IPS DF 6.9 (cell line): ENCODE data around the gene CDKN2AIPNL.

Experiments used
- DNase-seq: peaks from one replicate; pipeline ENCODE4 v3.0.0-alpha.2; 2013; ENCODE audit warnings: low read depth, low spot score
- H3K27ac ChIP-seq: one replicate; pipeline ENCODE4 v1.5.1; 2013; ENCODE audit warnings: low read length, control low read depth
- H3K27me3 ChIP-seq: 2 replicates; pipeline ENCODE4 v1.6.1; 2013; ENCODE audit warnings: mild to moderate bottlenecking, low read length; ENCODE audit not compliant: control insufficient read depth, insufficient read depth
- H3K36me3 ChIP-seq: 2 replicates; pipeline ENCODE4 v1.6.1; 2013; ENCODE audit warnings: low read length; ENCODE audit not compliant: control insufficient read depth, insufficient read depth
- H3K4me1 ChIP-seq: 2 replicates; pipeline ENCODE4 v1.6.1; 2013; ENCODE audit warnings: low read length; ENCODE audit not compliant: control insufficient read depth, insufficient read depth
- H3K4me3 ChIP-seq: 2 replicates; pipeline ENCODE4 v1.5.1; 2013; ENCODE audit warnings: mild to moderate bottlenecking, low read length
- H3K9me3 ChIP-seq: 2 replicates; pipeline ENCODE4 v1.6.1; 2013; ENCODE audit warnings: low read length, inconsistent platforms; ENCODE audit not compliant: control insufficient read depth, insufficient read depth
- WGBS: extraction: QIAGEN DNeasy Blood & Tissue Kit; methylation state at CpG from one replicate; pipeline ENCODE4 v1.1.7; 2013; ENCODE audit warnings: mixed read lengths, missing lambda C conversion rate; ENCODE audit not compliant: insufficient read length, insufficient coverage; 5-methylcytosine and 5-hydroxymethylcytosine counted together

Gene CDKN2AIPNL, protein sequence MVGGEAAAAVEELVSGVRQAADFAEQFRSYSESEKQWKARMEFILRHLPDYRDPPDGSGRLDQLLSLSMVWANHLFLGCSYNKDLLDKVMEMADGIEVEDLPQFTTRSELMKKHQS

DNA sequence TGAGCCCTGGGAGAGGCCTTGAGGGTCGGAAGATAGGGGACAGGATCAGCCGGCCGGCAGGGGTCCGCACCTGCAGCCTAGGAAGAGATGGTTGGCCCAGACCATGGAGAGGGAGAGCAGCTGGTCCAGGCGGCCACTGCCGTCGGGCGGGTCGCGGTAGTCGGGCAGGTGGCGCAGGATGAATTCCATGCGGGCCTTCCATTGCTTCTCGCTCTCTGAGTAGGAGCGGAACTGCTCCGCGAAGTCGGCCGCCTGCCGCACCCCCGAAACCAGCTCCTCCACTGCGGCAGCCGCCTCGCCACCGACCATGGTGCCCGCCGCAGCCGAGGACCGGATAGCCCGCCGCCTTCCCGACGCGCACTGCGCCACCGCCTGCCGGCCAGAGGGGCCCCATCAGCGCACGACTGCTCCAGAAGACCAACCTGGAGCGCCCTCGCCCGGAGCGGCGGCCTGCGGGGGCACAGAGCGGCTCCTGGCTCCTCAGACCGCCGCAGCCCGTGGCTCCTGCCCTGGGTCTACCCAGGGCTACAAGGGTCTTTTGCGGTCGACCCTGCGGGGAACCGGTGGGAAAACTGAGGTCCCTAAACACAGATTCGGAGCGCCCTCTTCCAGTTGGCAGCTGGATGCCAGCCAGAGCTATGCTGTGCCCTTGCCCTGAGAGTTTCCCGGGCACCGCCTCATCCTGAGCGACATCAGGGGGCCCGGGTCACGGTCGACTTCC, at the start of gene CDKN2AIPNL:
TSS of gene CDKN2AIPNL (minus strand) at position 336 of the 721 bp plus-strand sequence. CDS start at position 309, 27 bp downstream.
- peak; percentile 81 for DNase-seq
- Histone ChIP-seq H3K4me3 (peak within 1 kb of the TSS; percentile 90), H3K27me3 (no peaks in the 10 kb centered on the region), H3K27ac (no peak within 1 kb of the TSS), H3K4me1 (peaks cover 5% of the 10 kb centered on the region; the same call in 1 of the 2 replicates), H3K36me3 (no peaks in the 10 kb centered on the region), H3K9me3 (no peaks in the 10 kb centered on the region)
- WGBS, result no CpG with 5 or more reads among the region's 61 CpGs

DNA sequence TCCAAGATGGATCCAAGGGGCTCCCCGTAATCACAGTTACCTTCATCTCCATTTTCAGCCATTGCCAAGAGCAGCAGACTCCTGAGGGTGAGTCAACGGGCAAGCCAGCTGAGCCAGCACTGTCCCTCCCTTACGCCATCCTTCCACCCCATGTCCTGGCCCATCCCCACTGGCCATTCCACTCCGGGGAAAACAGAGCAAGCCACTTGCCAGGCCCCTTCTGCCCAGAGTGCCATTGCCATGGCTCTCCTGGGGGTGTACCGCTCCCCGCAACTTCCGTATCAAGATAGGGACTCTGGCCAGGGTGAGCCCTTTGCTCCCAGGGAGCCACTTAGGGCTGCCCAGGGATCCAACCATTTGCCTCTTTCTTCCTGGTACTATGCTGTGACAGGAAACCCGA, 48.9 kb upstream of the CDKN2AIPNL start:
- Histone ChIP-seq H3K4me3 (no peak overlapping the region), H3K9me3 (no peaks in the 10 kb centered on the region), H3K27me3 (no peaks in the 10 kb centered on the region), H3K27ac (no peak overlapping the region), H3K4me1 (no peaks in the 10 kb centered on the region), H3K36me3 (no peaks in the 10 kb centered on the region)
- DNase-seq, result no peak
- WGBS, result no CpG with 5 or more reads among the region's 8 CpGs

DNA sequence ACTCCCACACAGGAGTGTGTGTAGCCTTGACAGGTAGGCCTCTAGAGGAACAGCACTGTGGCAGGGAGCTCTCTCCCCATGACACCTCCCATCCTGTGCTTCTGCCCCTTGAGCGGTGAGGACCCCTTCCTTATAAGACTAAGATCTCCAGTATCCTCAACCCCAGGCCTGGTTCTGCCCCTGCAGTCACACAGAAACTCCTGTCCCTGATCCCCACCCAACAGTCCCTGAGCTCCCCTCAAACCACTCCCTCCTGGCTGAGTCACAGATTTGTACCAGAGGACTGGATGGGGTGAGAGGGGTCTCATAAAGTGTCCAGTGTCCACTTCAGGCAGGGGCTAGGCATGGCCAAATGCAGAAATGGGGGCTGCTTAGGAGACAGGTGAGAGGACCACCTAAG, 47.8 kb upstream of the CDKN2AIPNL start:
- Histone ChIP-seq H3K9me3 (no peaks in the 10 kb centered on the region), H3K27ac (no peak overlapping the region), H3K4me1 (no peaks in the 10 kb centered on the region), H3K36me3 (no peaks in the 10 kb centered on the region), H3K27me3 (no peaks in the 10 kb centered on the region), H3K4me3 (no peak overlapping the region)
- DNase-seq, result no peak
- WGBS, result no CpG with 5 or more reads among the region's 1 CpG

DNA sequence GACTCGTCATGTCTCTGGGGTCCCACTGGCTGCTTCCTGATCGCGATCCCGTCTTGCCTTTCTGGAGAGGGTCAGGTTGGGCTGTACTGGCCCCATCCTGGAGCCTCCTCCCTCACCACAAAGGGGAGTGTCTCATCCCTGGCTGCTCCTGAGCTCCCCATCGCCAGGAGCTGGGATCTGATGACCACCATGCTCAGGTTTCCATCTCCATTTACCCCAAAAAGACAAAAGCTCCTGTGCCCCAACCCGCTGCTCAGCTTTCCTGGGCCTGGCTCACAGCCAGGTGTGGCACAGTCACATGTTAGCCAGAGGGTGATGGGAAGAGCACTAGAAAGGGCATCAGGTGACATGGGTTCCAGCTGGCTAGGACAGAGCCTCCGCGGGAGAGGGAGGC, 47.3 kb upstream of the CDKN2AIPNL start:
- Histone ChIP-seq H3K27ac (no peak overlapping the region), H3K36me3 (no peaks in the 10 kb centered on the region), H3K4me1 (no peaks in the 10 kb centered on the region), H3K27me3 (no peaks in the 10 kb centered on the region), H3K4me3 (no peak overlapping the region), H3K9me3 (no peaks in the 10 kb centered on the region)
- no peak for DNase-seq
- no CpG with 5 or more reads among the region's 8 CpGs for WGBS

DNA sequence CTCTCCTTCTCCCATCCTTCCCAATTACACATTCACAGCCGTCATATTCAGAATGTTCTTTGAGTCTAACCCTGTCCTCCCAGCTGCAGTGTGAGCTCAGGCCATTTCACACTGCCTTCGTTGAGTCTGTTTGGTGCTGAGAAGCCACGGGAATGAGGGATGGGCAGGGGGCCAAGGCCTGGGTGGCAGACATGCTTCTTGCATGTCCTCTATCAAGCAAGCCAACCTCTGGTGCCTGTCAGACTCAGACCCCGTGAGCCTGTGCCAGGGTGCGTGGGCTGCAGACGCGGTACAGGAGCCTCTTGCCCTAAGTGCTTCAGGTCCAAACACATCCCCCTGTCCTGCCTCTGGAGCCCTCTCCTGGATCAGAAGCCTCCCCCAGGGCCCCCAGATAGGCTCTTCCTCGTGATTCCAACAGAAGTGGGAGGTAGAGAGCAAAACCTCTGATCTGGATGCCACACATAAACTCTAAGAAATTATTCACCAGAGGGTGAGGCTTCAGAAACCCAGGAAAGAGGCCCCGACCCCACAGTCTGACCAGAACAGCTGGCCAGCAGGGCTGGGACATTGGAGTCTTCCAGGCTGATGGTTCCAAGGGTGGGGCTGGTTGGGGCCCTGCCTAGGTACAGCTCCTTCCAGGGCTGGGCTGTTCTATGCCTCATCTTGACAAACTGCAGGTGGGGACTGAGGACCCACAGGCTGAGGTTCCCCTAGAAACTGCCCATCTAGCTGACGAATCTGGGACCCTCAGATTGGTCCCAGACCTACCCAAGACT, 46.7 kb upstream of the CDKN2AIPNL start:
- no peaks in the 10 kb centered on the region for H3K27me3 ChIP-seq
- H3K27ac ChIP-seq, result no peak overlapping the region
- no peaks in the 10 kb centered on the region for H3K9me3 ChIP-seq
- H3K4me3 ChIP-seq, result no peak overlapping the region
- H3K4me1 ChIP-seq, result no peaks in the 10 kb centered on the region
- no peak for DNase-seq
- no CpG with 5 or more reads among the region's 10 CpGs for WGBS
- H3K36me3 ChIP-seq, result no peaks in the 10 kb centered on the region

- Histone ChIP-seq H3K36me3 (no peaks in the 10 kb centered on the region), H3K27me3 (no peaks in the 10 kb centered on the region), H3K4me3 (no peak overlapping the region), H3K4me1 (no peaks in the 10 kb centered on the region), H3K27ac (no peak overlapping the region), H3K9me3 (no peaks in the 10 kb centered on the region)
- DNase-seq, result no peak
- WGBS, result no CpG with 5 or more reads among the region's 3 CpGs
Observed at GRCh38 chr5:134457801-134458200, 46.1 kb upstream of the CDKN2AIPNL start.

- Histone ChIP-seq H3K27ac (no peak overlapping the region), H3K4me3 (no peak overlapping the region), H3K36me3 (no peaks in the 10 kb centered on the region), H3K9me3 (no peaks in the 10 kb centered on the region), H3K4me1 (no peaks in the 10 kb centered on the region), H3K27me3 (no peaks in the 10 kb centered on the region)
- no peak for DNase-seq
- WGBS, result no CpG with 5 or more reads among the region's 4 CpGs
Observed at GRCh38 chr5:134456825-134457224, 45.1 kb upstream of the CDKN2AIPNL start.

DNA sequence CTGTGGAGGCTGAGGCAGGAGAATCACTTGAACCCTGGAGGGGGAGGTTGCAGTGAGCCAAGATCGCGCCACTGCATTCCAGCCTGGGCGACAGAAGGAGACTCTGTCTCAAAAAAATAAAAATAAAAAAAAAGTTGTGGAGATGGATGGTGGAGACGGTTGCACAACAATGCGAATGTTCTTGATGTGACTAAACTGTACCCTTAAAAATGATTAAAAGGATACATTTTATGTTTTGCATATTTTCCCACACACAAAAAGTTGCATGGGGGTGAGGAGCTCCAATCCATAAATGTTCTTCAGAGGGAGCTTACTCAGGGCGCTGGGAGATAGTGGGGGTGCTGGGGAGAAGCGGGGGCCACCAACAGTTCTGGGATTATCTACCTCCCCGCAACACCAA, 43.8 kb upstream of the CDKN2AIPNL start:
- H3K4me3 ChIP-seq, result no peak overlapping the region
- no peaks in the 10 kb centered on the region for H3K9me3 ChIP-seq
- no peak for DNase-seq
- no peaks in the 10 kb centered on the region for H3K36me3 ChIP-seq
- no peak overlapping the region for H3K27ac ChIP-seq
- H3K4me1 ChIP-seq, result no peaks in the 10 kb centered on the region
- no CpG with 5 or more reads among the region's 8 CpGs for WGBS
- no peaks in the 10 kb centered on the region for H3K27me3 ChIP-seq

GRCh38 chr5:134453016-134453415, 41.3 kb upstream of the CDKN2AIPNL start:
- DNase-seq, result no peak
- H3K9me3 ChIP-seq, result no peaks in the 10 kb centered on the region
- no peak overlapping the region for H3K4me3 ChIP-seq
- no peaks in the 10 kb centered on the region for H3K4me1 ChIP-seq
- no peak overlapping the region for H3K27ac ChIP-seq
- no peaks in the 10 kb centered on the region for H3K27me3 ChIP-seq
- WGBS, result no CpG with 5 or more reads among the region's 2 CpGs
- no peaks in the 10 kb centered on the region for H3K36me3 ChIP-seq

GRCh38 chr5:134451936-134452505, 40.3 kb upstream of the CDKN2AIPNL start:
- no CpG with 5 or more reads among the region's 1 CpG for WGBS
- DNase-seq, result no peak
- H3K27me3 ChIP-seq, result no peaks in the 10 kb centered on the region
- H3K27ac ChIP-seq, result no peak overlapping the region
- H3K4me3 ChIP-seq, result no peak overlapping the region
- no peaks in the 10 kb centered on the region for H3K9me3 ChIP-seq
- no peaks in the 10 kb centered on the region for H3K36me3 ChIP-seq
- no peaks in the 10 kb centered on the region for H3K4me1 ChIP-seq
